ENCODE results near the gene STAB2. TPM values are rescaled to one million over a fixed set of nuclear protein-coding genes. Genes with fewer than 3 reads are reported as not detected.

The STAB2 gene
- total and polyA plus RNA-seq, 10 donors: 9.7 to 320 (median 200) TPM

- intact Hi-C loops (cut with DNase I; ENCODE audit: low total_unique reads): no loop called here
- Histone ChIP-seq H3K4me1 (no peaks in the 10 kb centered on the region), H3K36me3 (peaks cover 0 to 82% (median 18%) of the 10 kb centered on the region in 6 donors), H3K4me3 (no peak overlapping the region), H3K27me3 (replicated peaks in 1 of 7) (no peaks in the 10 kb centered on the region), H3K9me3 (no peaks in the 10 kb centered on the region), H3K27ac (no peak overlapping the region)
- no peak for DNase-seq
- WGBS, 5 donors: 60 to 100% (median 67%) methylated on average over 1 to 3 of the region's 3 CpGs
- TF ChIP-seq CTCF (IDR thresholded peaks at IDR 0.05 in 8 of 11, conservative IDR thresholded peaks at IDR 0.05 in 3 of 11) (no peak), POLR2A (IDR thresholded peaks at IDR 0.05) (no peak), POLR2AphosphoS5 (IDR thresholded peaks at IDR 0.05) (peak in 2 of 3 donors; percentile 21 to 43)
Observed at GRCh38 chr12:103755425-103755824, 168.4 kb downstream of the STAB2 start.

GRCh38 chr12:103756443-103756842, 169.4 kb downstream of the STAB2 start:
- Histone ChIP-seq H3K27me3 (replicated peaks in 1 of 7) (no peaks in the 10 kb centered on the region), H3K9me3 (no peaks in the 10 kb centered on the region)
- WGBS, 5 donors: 87 to 93% (median 90%) methylated on average over 5 of the region's 5 CpGs

GRCh38 chr12:103757248-103757647, 170.2 kb downstream of the STAB2 start:
- Histone ChIP-seq H3K4me1 (no peaks in the 10 kb centered on the region), H3K36me3 (peaks cover 0 to 92% (median 24%) of the 10 kb centered on the region in 6 donors), H3K4me3 (no peak overlapping the region), H3K9me3 (no peaks in the 10 kb centered on the region), H3K27me3 (replicated peaks in 1 of 7) (no peaks in the 10 kb centered on the region), H3K27ac (no peak overlapping the region)
- intact Hi-C loops (cut with DNase I; ENCODE audit: low total_unique reads): no loop called here
- 86 to 98% (median 90%) methylated on average over 1 of the region's 1 CpG for WGBS, 5 donors
- TF ChIP-seq POLR2A (IDR thresholded peaks at IDR 0.05) (no peak), POLR2AphosphoS5 (IDR thresholded peaks at IDR 0.05) (no peak), CTCF (IDR thresholded peaks at IDR 0.05 in 8 of 11, conservative IDR thresholded peaks at IDR 0.05 in 3 of 11) (no peak)
- DNase-seq: no peak

More at GRCh38 chr12:103756443-103756842, 169.4 kb downstream of the STAB2 start:
- no peak for DNase-seq
- Histone ChIP-seq H3K36me3 (peaks cover 0 to 83% (median 18%) of the 10 kb centered on the region in 6 donors), H3K27ac (no peak overlapping the region), H3K4me3 (no peak overlapping the region), H3K4me1 (no peaks in the 10 kb centered on the region)
- intact Hi-C loops (cut with DNase I; ENCODE audit: low total_unique reads): no loop called here
- TF ChIP-seq POLR2AphosphoS5 (IDR thresholded peaks at IDR 0.05) (peak in 1 of 3 donors; percentile 5), CTCF (IDR thresholded peaks at IDR 0.05 in 8 of 11, conservative IDR thresholded peaks at IDR 0.05 in 3 of 11) (no peak)

GRCh38 chr12:103758310-103759089, 171.4 kb downstream of the STAB2 start:
- H3K4me1 ChIP-seq: no peaks in the 10 kb centered on the region
- peaks cover 0 to 94% (median 35%) of the 10 kb centered on the region in 6 donors for H3K36me3 ChIP-seq
- no peak overlapping the region for H3K4me3 ChIP-seq
- 87 to 95% (median 91%) methylated on average over 10 of the region's 10 CpGs for WGBS, 5 donors
- H3K27me3 ChIP-seq (replicated peaks in 1 of 7): no peaks in the 10 kb centered on the region
- H3K9me3 ChIP-seq: no peaks in the 10 kb centered on the region
- DNase-seq: no peak
- TF ChIP-seq POLR2A (IDR thresholded peaks at IDR 0.05) (no peak), CTCF (IDR thresholded peaks at IDR 0.05 in 8 of 11, conservative IDR thresholded peaks at IDR 0.05 in 3 of 11) (no peak), POLR2AphosphoS5 (IDR thresholded peaks at IDR 0.05) (no peak)
- intact Hi-C loops (cut with DNase I; ENCODE audit: low total_unique reads): no loop called here
- H3K27ac ChIP-seq: no peak overlapping the region
